ENCODE results near the gene YIPF4. TPM values are rescaled to one million over a fixed set of nuclear protein-coding genes. Genes with fewer than 3 reads are reported as not detected.

Gene YIPF4
- total RNA-seq, 1 donor from 2014 or later: 34.1 TPM

Other genes with a start within 250 kb of the YIPF4 start
- 45.7 TPM for gene DPY30, start 238.1 kb upstream of the YIPF4 start, total RNA-seq
- 31.3 TPM for gene SPAST, start 214.3 kb upstream of the YIPF4 start, total RNA-seq
- 32.3 TPM for gene SLC30A6, start 112.0 kb upstream of the YIPF4 start, total RNA-seq
- 1.7 TPM for gene NLRC4, start 13.0 kb upstream of the YIPF4 start, total RNA-seq
- gene BIRC6, start 79.1 kb downstream of the YIPF4 start, total RNA-seq: 199 TPM